CD4-positive, alpha-beta T cell treated with Interleukin-1 beta for 1 hour (primary cell): ENCODE measurements around the gene PCDH11Y.
"Not testable (repeated sequence)": the region's sequence is repeated elsewhere in the genome, so short reads cannot be mapped to it uniquely, and the experiment has no call there.

Experiments
- DNase-seq, 2 donors: peaks; one replicate each; pipeline ENCODE4 v3.0.0-alpha.2; 2020 to 2022

PCDH11Y gene, protein sequence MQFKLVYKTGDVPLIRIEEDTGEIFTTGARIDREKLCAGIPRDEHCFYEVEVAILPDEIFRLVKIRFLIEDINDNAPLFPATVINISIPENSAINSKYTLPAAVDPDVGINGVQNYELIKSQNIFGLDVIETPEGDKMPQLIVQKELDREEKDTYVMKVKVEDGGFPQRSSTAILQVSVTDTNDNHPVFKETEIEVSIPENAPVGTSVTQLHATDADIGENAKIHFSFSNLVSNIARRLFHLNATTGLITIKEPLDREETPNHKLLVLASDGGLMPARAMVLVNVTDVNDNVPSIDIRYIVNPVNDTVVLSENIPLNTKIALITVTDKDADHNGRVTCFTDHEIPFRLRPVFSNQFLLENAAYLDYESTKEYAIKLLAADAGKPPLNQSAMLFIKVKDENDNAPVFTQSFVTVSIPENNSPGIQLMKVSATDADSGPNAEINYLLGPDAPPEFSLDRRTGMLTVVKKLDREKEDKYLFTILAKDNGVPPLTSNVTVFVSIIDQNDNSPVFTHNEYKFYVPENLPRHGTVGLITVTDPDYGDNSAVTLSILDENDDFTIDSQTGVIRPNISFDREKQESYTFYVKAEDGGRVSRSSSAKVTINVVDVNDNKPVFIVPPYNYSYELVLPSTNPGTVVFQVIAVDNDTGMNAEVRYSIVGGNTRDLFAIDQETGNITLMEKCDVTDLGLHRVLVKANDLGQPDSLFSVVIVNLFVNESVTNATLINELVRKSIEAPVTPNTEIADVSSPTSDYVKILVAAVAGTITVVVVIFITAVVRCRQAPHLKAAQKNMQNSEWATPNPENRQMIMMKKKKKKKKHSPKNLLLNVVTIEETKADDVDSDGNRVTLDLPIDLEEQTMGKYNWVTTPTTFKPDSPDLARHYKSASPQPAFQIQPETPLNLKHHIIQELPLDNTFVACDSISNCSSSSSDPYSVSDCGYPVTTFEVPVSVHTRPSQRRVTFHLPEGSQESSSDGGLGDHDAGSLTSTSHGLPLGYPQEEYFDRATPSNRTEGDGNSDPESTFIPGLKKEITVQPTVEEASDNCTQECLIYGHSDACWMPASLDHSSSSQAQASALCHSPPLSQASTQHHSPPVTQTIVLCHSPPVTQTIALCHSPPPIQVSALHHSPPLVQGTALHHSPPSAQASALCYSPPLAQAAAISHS (N-terminal part only)

DNA sequence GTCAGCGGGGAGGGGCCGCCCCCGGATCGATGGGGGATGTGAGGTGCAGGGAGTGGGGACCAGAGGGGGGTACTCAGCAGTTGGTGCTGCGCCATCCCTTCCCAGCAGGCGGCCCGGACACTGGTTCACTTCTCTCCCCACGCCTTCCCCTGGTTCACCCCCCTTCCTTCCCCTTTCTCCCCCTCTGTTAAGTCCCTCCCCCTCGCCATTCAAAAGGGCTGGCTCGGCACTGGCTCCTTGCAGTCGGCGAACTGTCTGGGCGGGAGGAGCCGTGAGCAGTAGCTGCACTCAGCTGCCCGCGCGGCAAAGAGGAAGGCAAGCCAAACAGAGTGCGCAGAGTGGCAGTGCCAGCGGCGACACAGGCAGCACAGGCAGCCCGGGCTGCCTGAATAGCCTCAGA lies at the start of gene PCDH11Y:
TSS of gene PCDH11Y (plus strand) at position 240 of the 400 bp plus-strand sequence. CDS start 56,804 bp downstream, outside the sequence.
- not testable (repeated sequence) for DNase-seq

DNA sequence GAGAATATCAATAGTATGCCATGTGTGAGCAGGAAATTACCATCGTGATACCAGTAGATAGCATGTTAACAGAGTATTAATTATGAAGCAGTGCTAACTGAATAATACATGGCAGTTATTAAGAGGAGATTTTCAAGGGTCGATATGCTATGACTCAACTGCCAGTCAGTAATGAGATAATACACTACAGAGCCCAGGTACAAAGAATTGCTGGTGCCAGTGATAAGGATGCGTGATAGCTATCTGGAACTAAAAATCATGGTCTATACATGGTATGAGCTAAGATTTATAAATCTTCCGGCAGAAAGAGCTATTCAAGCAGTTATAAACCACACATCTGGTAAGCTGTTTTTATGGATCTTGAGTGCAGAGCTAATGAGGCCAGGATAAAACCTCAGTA lies 32.2 kb upstream of the PCDH11Y start:
- DNase-seq = not testable (repeated sequence)

DNA sequence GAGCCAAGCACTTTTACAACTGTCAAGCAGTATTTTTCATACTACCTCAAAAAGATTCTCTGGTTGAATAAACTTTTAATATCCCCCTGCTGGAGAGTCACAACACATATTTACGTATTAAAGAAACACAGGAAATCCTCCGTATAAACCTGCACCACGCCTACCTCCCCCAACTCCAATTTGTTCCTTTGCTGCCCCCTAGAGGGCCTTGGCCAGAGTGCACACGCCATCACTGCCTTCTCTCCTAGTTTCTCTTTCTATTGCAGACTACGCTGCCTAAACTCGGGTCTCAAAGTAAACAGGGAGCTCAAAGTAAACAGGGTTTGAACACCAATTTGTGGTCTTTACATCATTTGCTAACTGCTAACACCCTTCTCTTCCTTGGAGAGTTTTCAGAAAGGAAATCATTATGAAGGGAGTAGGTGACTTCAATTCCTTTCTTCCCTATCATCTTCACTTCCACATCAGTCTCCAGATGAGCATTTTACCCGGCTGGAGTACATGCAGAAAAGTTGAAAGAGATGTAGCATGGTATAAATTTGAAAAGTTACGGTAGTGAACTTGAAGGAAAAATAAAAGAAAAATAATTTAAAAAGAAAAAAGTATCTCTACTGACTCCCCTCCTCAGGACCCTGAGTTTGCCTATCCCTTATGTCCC lies 8.2 kb upstream of the PCDH11Y start:
- DNase-seq = not testable (repeated sequence)

DNA sequence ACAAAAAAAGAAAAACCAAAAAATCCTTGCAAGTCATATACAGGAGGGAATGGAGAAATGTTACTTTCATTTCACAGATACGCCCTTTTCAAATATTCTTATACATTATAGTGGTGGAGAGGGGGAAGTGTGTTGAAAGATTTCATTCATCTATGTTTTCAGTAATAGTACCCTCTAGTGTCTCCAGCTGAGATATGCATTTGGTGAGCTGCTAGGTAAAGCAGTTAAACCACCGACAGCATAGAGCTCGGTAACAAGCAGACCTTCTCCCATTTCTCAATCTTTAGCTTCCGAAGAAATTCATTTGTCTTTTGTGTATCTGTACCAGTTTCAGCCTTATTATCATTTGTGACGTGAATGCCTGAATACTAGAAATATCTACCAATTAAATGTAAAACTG lies 5.2 kb upstream of the PCDH11Y start:
- DNase-seq = not testable (repeated sequence)

DNA sequence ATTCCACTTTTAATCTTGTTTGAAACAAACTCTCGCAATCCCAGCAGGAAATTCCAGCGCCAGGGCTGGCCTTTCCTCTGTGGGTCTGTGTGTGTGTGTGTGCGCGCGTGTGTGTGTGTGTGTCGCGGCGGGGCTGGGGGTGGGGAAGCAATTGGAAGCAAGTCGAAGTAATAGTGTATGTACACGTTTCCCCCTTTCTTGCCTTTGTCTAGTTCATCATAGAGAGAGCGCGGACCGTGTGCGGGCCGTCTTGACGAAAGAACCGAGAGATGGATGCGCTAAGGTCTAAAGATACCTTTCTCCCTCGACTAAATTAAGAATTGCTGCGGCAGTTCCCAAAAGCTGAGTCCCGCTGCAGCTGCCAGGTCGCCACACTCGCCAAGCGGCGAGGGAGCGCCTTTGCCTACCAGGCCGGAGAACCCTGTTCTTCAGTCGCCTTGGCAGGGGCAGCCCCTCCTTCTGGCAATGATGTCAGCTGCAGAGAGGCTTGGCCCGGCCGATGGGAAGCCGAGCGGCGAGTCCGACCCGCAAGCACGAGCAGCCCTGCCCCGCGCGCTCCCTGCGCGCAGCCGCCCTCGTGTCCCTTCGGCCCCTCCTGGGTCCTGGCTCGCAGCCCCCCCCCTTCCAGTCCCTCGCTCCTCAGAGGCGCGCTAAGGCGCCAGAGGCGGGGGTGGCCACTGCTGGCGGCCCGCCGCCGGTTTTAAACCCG lies 2.5 kb downstream of the PCDH11Y start:
- not testable (repeated sequence) for DNase-seq

DNA sequence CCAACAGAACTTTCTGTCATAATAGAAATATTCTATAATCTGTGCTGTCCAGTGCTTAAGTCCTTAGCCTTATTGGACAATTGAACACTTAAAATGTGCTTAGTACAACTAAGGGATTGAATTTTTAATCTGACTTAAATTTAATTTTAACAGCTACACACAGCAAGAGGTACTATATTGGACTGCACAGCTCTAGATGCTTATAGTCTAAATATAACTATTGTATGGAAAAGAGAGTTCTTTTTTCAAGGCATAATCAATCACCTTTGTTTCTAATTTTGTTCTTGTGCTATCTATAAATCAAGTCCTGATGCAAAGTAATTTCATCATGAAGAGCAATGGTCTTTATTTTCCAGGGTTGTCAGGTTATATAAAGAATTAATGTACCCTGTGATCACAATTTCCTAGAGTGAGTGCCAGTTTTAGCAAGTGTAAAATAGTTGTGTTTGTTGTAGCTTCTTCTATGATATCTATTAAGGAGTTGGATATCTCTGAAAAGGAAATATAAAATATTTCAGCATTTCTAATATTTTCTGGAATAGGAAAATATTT lies 39.0 kb downstream of the PCDH11Y start:
- DNase-seq = not testable (repeated sequence)

DNA sequence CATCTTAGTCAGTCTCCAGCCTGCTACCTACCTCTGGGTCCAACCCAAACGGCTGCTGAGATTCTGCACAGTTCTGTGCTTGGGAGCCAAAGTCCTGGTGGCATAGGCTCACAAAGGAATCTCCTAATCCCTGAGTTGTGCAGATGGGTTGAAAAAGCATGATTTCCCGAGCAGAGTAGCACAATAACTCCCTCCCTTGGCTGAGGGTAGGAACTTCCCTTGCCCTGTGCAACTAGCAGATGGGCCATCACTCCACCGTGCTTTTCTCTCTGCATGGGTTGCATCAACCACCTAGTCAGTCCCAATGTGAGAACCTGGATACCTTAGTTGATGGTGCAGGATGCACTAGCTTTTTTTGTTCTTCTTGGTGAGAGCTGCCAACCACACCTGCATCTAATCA lies 82.9 kb downstream of the PCDH11Y start:
- DNase-seq = not testable (repeated sequence)

DNA sequence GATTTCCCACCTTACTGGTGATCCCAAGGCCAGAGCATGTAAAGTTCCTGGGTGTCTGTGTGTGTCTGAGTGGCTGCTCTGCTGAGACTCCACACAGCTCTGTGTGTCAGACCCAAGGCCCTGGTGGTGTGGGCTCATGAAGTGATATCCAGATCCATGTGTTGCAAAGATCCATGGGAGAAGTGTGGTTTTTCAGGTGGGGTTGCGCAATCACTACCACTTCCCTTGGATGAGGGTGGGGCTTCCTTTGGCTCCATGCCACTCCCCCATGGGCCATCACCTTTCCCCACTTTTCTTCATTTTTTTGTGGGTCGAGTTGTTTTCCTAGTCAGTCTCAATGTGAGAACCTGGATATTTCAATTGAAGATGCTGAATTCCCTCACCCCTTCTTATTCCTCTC lies 182.9 kb downstream of the PCDH11Y start:
- not testable (repeated sequence) for DNase-seq

DNA sequence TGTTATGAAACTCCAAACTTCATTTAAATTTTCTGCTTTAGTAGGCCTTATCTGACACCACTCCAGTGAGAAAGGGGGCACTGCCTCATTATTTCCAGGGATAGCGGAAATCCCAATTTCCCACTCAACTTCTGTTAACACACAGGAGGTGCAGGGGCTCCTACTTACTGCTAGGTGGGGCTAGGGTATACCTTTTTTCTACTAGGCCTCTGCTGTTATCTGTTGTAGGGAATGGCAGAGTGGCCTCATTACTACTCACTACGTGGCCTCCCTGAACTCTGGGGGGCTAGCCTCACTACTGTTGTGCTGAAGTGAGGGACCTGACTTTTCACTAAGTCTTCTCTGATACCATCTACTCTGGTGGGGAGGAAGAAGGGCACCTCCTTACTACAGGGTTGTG lies 215.0 kb downstream of the PCDH11Y start:
- not testable (repeated sequence) for DNase-seq

DNA sequence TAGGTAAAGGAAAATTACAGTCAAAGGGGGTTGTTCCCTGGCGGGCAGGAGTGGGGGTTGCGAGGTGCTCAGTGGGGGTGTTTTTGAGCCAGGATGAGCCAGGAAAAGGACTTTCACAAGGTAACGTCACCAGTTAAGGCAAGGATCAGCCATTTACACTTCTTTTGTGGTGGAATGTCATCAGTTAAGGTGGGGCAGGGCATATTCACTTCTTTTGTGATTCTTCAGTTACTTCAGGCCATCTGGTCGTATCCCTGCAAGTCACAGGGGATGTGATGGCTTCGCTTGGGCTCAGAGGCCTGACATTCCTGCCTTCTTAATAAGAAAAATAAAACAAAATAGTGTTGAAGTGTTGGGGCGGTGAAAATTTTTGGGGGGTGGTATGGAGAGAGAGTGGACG lies 324.8 kb downstream of the PCDH11Y start:
- DNase-seq = not testable (repeated sequence)

DNA sequence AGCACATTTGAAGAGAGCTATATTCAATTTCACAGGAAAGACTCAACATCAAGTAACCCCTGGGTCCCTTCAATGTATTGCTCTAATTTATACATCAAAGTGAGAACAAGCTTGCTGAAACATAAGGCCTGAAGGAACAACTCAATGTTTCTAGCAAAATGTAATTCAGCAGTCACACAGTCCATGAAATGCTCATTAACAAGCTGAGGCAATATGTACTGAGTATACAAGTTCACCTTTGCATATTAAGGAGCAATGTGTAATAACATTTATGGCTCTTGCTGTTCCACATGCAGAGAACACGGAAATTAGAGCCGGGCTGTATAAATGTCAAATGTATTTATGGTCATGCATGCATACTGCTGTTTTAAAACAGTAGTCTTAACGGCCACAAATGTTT lies 342.1 kb downstream of the PCDH11Y start:
- not testable (repeated sequence) for DNase-seq

DNA sequence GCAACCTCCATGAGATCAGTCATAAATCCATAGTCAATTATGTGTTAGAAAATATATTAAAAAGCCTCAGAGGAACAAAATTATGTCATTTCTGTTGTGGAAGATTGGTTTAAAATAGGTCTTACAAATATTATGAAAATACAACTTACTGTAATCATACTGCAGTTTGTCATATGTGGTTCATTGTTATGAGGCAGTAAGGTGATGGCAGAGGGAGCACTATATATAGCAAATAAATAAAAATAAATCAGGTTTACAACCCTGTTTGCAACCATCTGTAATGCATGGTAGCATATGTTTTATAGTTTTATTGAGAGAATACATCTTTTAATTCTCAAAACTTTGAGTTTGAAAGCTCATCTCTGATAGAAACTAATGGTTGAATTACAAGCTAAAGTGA lies 543.6 kb downstream of the PCDH11Y start:
- not testable (repeated sequence) for DNase-seq

DNA sequence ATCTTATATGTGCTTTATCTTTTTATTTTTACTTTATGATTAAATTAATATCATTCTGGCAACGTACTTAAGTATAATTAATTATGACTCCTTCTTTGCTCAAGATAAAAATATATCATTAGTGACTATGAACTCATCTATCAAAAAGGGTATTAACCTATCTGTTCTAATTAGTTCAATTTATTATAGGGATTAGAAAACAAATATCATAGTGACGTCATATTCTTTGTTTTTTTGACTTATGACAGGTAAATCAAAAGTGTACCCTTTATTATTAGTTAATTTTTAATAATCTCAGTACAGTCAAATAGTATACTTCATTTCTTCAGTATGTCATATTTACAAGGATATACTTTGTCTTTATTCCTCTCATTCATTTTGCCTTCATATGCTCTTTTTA lies 638.5 kb downstream of the PCDH11Y start:
- not testable (repeated sequence) for DNase-seq

DNA sequence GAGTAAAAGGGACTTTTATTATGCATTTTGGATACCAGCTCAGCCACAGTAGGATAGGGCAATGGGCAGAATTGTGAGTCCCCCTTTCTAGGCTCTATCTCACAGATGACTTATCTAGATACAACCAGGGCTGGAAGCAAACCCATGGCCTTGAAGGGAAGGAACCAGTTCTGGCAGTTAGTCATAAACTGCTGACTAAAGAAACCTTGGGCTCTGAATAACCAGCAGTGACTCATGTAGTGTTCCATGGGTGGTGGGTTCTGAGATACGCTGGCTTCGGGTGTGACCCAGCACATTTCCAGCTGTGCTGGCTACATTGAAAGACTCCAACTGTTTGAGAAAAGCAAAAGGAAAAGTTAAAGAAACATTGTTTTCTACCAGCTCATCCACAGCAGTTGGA lies 679.2 kb downstream of the PCDH11Y start:
- DNase-seq = not testable (repeated sequence)

DNA sequence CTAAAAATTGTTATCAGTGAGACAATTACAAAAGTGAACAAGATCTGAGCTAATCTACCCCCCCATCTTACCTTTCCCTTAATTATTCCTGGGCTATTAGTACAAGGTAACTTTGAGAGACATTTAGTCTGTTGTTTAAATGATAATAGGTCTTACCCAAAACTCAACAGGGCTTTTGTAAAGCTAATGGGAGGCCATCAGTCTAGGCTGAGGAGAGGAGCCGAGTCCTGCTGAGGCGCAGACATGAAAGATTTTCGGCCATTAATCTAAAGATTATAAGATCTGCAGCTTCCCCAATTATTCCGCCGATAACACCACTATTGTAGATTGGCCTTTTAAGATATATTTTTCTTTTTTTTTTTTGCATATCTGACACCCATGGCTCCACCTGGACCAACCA lies 708.6 kb downstream of the PCDH11Y start:
- DNase-seq = not testable (repeated sequence)

DNA sequence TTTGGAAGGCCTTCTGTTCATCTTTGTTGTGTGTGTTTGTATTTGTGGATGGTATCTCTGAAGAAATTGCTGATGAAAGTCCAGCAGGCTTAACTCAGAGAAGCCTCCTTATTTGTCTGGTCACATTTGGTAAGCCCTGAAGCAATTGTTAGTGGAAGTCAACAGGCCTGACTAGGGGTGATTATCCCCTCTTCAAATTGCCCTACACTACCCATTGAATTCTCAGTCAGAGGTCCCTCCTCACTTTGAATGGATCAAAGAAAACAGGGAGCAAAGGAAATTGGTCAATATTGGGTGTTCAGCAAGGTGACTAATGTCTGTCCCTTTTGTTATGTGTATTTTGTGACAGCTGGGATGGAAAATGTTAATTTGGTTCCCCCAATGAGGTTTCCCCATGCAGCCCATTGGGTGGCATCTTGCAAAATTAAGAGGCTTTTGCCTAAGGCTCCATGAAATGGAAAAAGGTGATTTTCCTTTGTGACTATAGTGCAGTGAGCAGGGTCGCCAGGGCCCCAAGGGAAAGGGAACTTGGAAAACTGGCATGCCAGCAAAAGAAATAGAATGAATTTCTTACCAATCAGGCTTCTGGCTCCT lies 709.8 kb downstream of the PCDH11Y start:
- not testable (repeated sequence) for DNase-seq

DNA sequence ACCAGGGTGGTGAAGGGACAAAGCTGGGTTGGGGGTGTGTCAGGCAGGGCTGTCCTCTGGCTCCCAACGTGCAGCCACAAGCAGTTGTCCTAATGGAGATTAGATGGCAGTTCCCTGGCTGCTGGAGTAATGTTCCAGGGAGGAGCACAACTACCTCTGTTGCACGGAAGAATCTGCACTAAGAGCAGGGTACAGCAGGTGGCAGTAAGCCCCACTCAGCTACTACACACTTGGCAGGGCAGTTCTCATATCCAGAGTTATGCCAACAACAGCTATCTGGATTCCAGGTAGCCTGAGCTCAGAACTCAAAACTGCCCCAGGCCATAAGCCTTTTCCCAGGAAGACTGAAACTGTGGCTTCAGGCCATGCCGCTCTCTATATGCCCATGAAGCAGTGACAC lies 761.3 kb downstream of the PCDH11Y start:
- not testable (repeated sequence) for DNase-seq

DNA sequence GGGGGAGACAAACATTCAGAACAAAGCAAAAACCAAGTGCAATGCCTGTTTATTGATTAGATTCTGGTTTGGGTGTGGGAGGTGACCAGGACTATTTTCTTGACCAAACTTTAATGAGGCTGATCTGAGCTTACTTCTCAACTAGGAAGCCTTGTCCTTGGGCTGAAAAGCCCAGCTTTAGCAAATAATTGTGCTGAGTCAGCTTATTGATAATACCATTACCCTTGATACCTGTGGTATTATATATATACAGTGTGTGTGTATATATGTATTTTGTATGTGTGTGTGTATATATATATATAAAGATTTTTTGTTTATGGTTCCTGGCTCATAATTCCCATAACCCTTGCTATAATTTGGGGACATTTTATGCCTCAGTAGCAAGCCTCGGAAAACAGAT lies 776.4 kb downstream of the PCDH11Y start:
- not testable (repeated sequence) for DNase-seq
